KOPT-K1 (cell line): Measurements from ENCODE around the gene KLF11.
"Not testable (repeated sequence)": the region's sequence is repeated elsewhere in the genome, so short reads cannot be mapped to it uniquely, and the experiment has no call there.

Source experiments
- H3K27ac ChIP-seq: fragments of 200-600 bp; sonication (generic); 2 replicates; pipeline ENCODE4 v1.5.1; 2016; ENCODE audit warnings: antibody characterized with exemption, mild to moderate bottlenecking, low read depth, low read length; ENCODE audit not compliant: poor library complexity, severe bottlenecking
- H3K36me3 ChIP-seq: fragments of 200-600 bp; sonication (generic); 2 replicates; pipeline ENCODE4 v1.5.1; 2017; ENCODE audit warnings: antibody characterized with exemption, mild to moderate bottlenecking, low read length, moderate library complexity; ENCODE audit not compliant: insufficient read depth
- H3K9me3 ChIP-seq: fragments of 200-600 bp; sonication (generic); 2 replicates; pipeline ENCODE4 v1.5.1; 2017; ENCODE audit warnings: antibody characterized with exemption, low read length, mild to moderate bottlenecking; ENCODE audit not compliant: insufficient read depth, poor library complexity, severe bottlenecking

KLF11 gene

GRCh38 chr2:10028988-10029874 is 14.1 kb upstream of the KLF11 start:
- Histone ChIP-seq H3K9me3 (no peaks in the 10 kb centered on the region), H3K27ac (no peak overlapping the region)

GRCh38 chr2:10029875-10030223 is 13.5 kb upstream of the KLF11 start:
- H3K9me3 ChIP-seq = no peaks in the 10 kb centered on the region
- no peaks in the 10 kb centered on the region for H3K36me3 ChIP-seq
- no peak overlapping the region for H3K27ac ChIP-seq

More at GRCh38 chr2:10028988-10029874, 14.1 kb upstream of the KLF11 start:
- no peaks in the 10 kb centered on the region for H3K36me3 ChIP-seq

GRCh38 chr2:10030311-10030736 is 13.0 kb upstream of the KLF11 start:
- H3K27ac ChIP-seq = no peak overlapping the region
- H3K36me3 ChIP-seq = no peaks in the 10 kb centered on the region
- no peaks in the 10 kb centered on the region for H3K9me3 ChIP-seq

GRCh38 chr2:10030798-10031197 is 12.6 kb upstream of the KLF11 start:
- not testable (repeated sequence) for H3K27ac ChIP-seq, H3K9me3 ChIP-seq, H3K36me3 ChIP-seq

- no peak overlapping the region for H3K27ac ChIP-seq
- H3K36me3 ChIP-seq = no peaks in the 10 kb centered on the region
- no peaks in the 10 kb centered on the region for H3K9me3 ChIP-seq
These were observed 11.2 kb upstream of the KLF11 start for GRCh38 chr2:10031886-10032745.

GRCh38 chr2:10032746-10033105 is 10.6 kb upstream of the KLF11 start:
- H3K9me3 ChIP-seq = no peaks in the 10 kb centered on the region
- no peak overlapping the region for H3K27ac ChIP-seq
- H3K36me3 ChIP-seq = no peaks in the 10 kb centered on the region

- H3K36me3 ChIP-seq = no peaks in the 10 kb centered on the region
- no peak overlapping the region for H3K27ac ChIP-seq
- H3K9me3 ChIP-seq = no peaks in the 10 kb centered on the region
These were observed 9.9 kb upstream of the KLF11 start for GRCh38 chr2:10033251-10034006.

- H3K36me3 ChIP-seq = no peaks in the 10 kb centered on the region
- H3K9me3 ChIP-seq = no peaks in the 10 kb centered on the region
- no peak overlapping the region for H3K27ac ChIP-seq
These were observed 8.9 kb upstream of the KLF11 start for GRCh38 chr2:10034333-10035052.

- Histone ChIP-seq H3K9me3 (no peaks in the 10 kb centered on the region), H3K27ac (no peak overlapping the region), H3K36me3 (no peaks in the 10 kb centered on the region)
These were observed 8.3 kb upstream of the KLF11 start for GRCh38 chr2:10035053-10035422.

GRCh38 chr2:10035633-10036032 is 7.7 kb upstream of the KLF11 start:
- no peaks in the 10 kb centered on the region for H3K9me3 ChIP-seq
- H3K36me3 ChIP-seq = no peaks in the 10 kb centered on the region
- H3K27ac ChIP-seq = no peak overlapping the region

- Histone ChIP-seq H3K9me3 (no peaks in the 10 kb centered on the region), H3K36me3 (no peaks in the 10 kb centered on the region), H3K27ac (no peak overlapping the region)
These were observed 7.1 kb upstream of the KLF11 start for GRCh38 chr2:10036095-10036884.

GRCh38 chr2:10038123-10038522 is 5.2 kb upstream of the KLF11 start:
- H3K9me3 ChIP-seq = no peaks in the 10 kb centered on the region
- no peak overlapping the region for H3K27ac ChIP-seq
- no peaks in the 10 kb centered on the region for H3K36me3 ChIP-seq

GRCh38 chr2:10038716-10039115 is 4.6 kb upstream of the KLF11 start:
- H3K36me3 ChIP-seq = no peaks in the 10 kb centered on the region
- no peak overlapping the region for H3K27ac ChIP-seq

More at GRCh38 chr2:10038716-10039115, 4.6 kb upstream of the KLF11 start:
- no peaks in the 10 kb centered on the region for H3K9me3 ChIP-seq
